K562 (cell line): Measurements from ENCODE around the gene OR51G1. TPM values are rescaled to one million over a fixed set of nuclear protein-coding genes. Genes with fewer than 3 reads are reported as not detected.

ENCODE experiments used
- ATAC-seq: fragments of 200-7000 bp; cut with Tn5 transposase; 3 replicates; pipeline ENCODE4 v1.9.1; 2020; ENCODE audit warnings: moderate library complexity
- Bru-seq: library from RNA; stranded (reverse); fragments of 400-500 nt; gene quantifications from one replicate; lab custom pipeline; 2021; lab: Mats Ljungman, UMichigan
- BruChase-seq, 2 experiments: library from RNA; stranded (reverse); fragments of 400-500 nt; gene quantifications; one replicate each; lab custom pipeline; 2021; lab: Mats Ljungman, UMichigan
- BruUV-seq: library from RNA; stranded (reverse); fragments of 400-500 nt; replicated peaks from 2 replicates; lab custom pipeline; 2021; lab: Mats Ljungman, UMichigan
- CTCF ChIA-PET: fragments of 300-600 bp; formaldehyde crosslinking; extraction: SDS; loops from one replicate; lab custom pipeline; 2021; ENCODE audit warnings: low intra/inter-chr PET ratio; lab: Yijun Ruan, JAX
- POLR2A ChIA-PET: fragments of 300-600, 350-650 bp; sonication (Branson Sonifier 250); formaldehyde crosslinking; extraction: SDS; loops from one replicate; lab custom pipeline; 2021; ENCODE audit warnings: antibody characterized with exemption, inconsistent platforms; lab: Yijun Ruan, JAX
- DNase-seq, 4 experiments: peaks; one replicate each; pipeline versions ENCODE4 v3.0.0 to v3.0.0-alpha.2; 2011 to 2018; ENCODE audit warnings: low spot score in 3 of 4, mixed read lengths in 3 of 4; ENCODE audit errors: extremely low read depth in 1 of 4
- FAIRE-seq: peaks from 2 replicates; lab custom pipeline; 2011; peaks lifted over from hg19 to GRCh38; lab: Jason Lieb, UNC
- H2AFZ ChIP-seq: 2 replicates; pipeline ENCODE4 v1.6.0; 2011; ENCODE audit warnings: low read depth, low read length, control low read depth, inconsistent platforms
- H3K27ac ChIP-seq: fragments of 200-600 bp; 3 replicates; pipeline ENCODE4 v1.8.0; 2011; ENCODE audit warnings: low read depth, mild to moderate bottlenecking, control low read depth, inconsistent platforms, low read length, moderate library complexity, mixed read lengths; ENCODE audit errors: extremely low read depth
- H3K27me3 ChIP-seq, 2 experiments: fragments of 300-600 bp in 1 of 2; 2 replicates in 1 of 2; 3 replicates in 1 of 2; pipeline versions ENCODE4 v1.6.0 to v1.8.0; 2011; ENCODE audit warnings: inconsistent platforms in 2 of 2, low read length in 2 of 2, mild to moderate bottlenecking in 1 of 2, mixed read lengths in 1 of 2, moderate library complexity in 1 of 2; ENCODE audit not compliant: control insufficient read depth in 2 of 2, insufficient read depth in 2 of 2
- H3K36me3 ChIP-seq: fragments of 300-600 bp; 3 replicates; pipeline ENCODE4 v1.8.0; 2011; ENCODE audit warnings: mild to moderate bottlenecking, low read length, inconsistent platforms; ENCODE audit not compliant: control insufficient read depth, insufficient read depth
- H3K4me1 ChIP-seq, 2 experiments: fragments of 200-600 bp in 1 of 2; replicated peaks in 1 of 2; 2 replicates in 1 of 2; 3 replicates in 1 of 2; pipeline versions ENCODE4 v1.5.1 to v1.8.0; 2011; ENCODE audit warnings: inconsistent platforms in 2 of 2, low read length in 2 of 2, mild to moderate bottlenecking in 1 of 2, mixed read lengths in 1 of 2, moderate library complexity in 1 of 2; ENCODE audit not compliant: control insufficient read depth in 2 of 2, insufficient read depth in 2 of 2
- H3K4me2 ChIP-seq: 2 replicates; pipeline ENCODE4 v1.6.1; 2011; ENCODE audit warnings: low read length, control low read depth, inconsistent platforms, mixed read lengths; ENCODE audit not compliant: insufficient read depth
- H3K4me3 ChIP-seq: fragments of 200-600 bp; sonication (generic), shearing (Covaris generic); 2 replicates; pipeline ENCODE4 v1.5.1; 2016; ENCODE audit warnings: control low read depth, inconsistent platforms
- H3K79me2 ChIP-seq: fragments of 200-600 bp; 3 replicates; pipeline ENCODE4 v1.8.0; 2011; ENCODE audit warnings: low read length, inconsistent platforms; ENCODE audit not compliant: control insufficient read depth, insufficient read depth
- H3K9ac ChIP-seq, 2 experiments: 2 replicates each; pipeline versions ENCODE4 v1.6.0 to v1.6.1; 2011; ENCODE audit warnings: low read depth in 2 of 2, low read length in 2 of 2, control low read depth in 1 of 2, inconsistent platforms in 1 of 2, mild to moderate bottlenecking in 1 of 2, mixed read lengths in 1 of 2; ENCODE audit not compliant: insufficient read depth in 1 of 2
- H3K9me1 ChIP-seq: one replicate; pipeline ENCODE4 v1.6.0; 2011; ENCODE audit warnings: inconsistent platforms, mild to moderate bottlenecking, low read length, moderate library complexity; ENCODE audit not compliant: control insufficient read depth, insufficient read depth
- H3K9me3 ChIP-seq: replicated peaks from 2 replicates; pipeline ENCODE4 v1.5.1; 2011; ENCODE audit warnings: low read depth, low read length, inconsistent platforms; ENCODE audit not compliant: control insufficient read depth, insufficient read depth
- H4K20me1 ChIP-seq: replicated peaks from 2 replicates; pipeline ENCODE4 v1.6.1; 2011; ENCODE audit warnings: low read length, inconsistent platforms, mixed read lengths; ENCODE audit not compliant: control insufficient read depth, insufficient read depth
- DNMT1 ChIP-seq: fragments of 450-650 bp; IDR thresholded peaks from 2 replicates; pipeline ENCODE4 v1.6.1; 2016; ENCODE audit warnings: antibody characterized with exemption, mild to moderate bottlenecking
- FOXP1 ChIP-seq: sonication (generic); formaldehyde crosslinking; IDR thresholded peaks from 2 replicates; pipeline ENCODE4 v1.8.0; 2022; ENCODE audit warnings: mild to moderate bottlenecking, missing genetic modification reagents
- HNRNPLL ChIP-seq: fragments of 200-400 bp; formaldehyde crosslinking; IDR thresholded peaks from 2 replicates; pipeline ENCODE4 v1.6.1; 2017; ENCODE audit warnings: low read length, low read depth, mild to moderate bottlenecking; ENCODE audit not compliant: poor library complexity, severe bottlenecking
- MNT ChIP-seq, 2 experiments: fragments of 450-650 bp; conservative IDR thresholded peaks; 2 replicates each; pipeline ENCODE4 v1.6.1; 2017; ENCODE audit warnings: mild to moderate bottlenecking in 2 of 2, moderate library complexity in 2 of 2
- MTA1 ChIP-seq: fragments of 450-650 bp; IDR thresholded peaks from 2 replicates; pipeline ENCODE4 v1.6.1; 2017; ENCODE audit warnings: borderline replicate concordance
- MXD1 ChIP-seq: fragments of 250-450 bp; sonication (Bioruptor Pico); IDR thresholded peaks from 2 replicates; pipeline ENCODE4 v1.8.0; 2021; ENCODE audit warnings: borderline replicate concordance, mild to moderate bottlenecking, moderate library complexity; ENCODE audit not compliant: poor library complexity, severe bottlenecking
- NR2C2 ChIP-seq, 2 experiments: fragments of 200-800 bp in 1 of 2; sonication (Bioruptor generic) in 1 of 2; sonication (generic) in 1 of 2; formaldehyde crosslinking in 1 of 2; IDR thresholded peaks; 2 replicates each; pipeline versions ENCODE4 v1.6.1 to v1.8.0; 2016 to 2022; ENCODE audit warnings: mild to moderate bottlenecking in 1 of 2, missing compliant biosample characterization in 1 of 2, missing genetic modification characterization in 1 of 2, missing genetic modification reagents in 1 of 2
- PML ChIP-seq: IDR thresholded peaks from 2 replicates; pipeline ENCODE4 v1.6.1; 2012; ENCODE audit warnings: low read length, inconsistent platforms
- PTBP1 ChIP-seq: fragments of 200-400 bp; formaldehyde crosslinking; IDR thresholded peaks from 2 replicates; pipeline ENCODE4 v1.6.1; 2017; ENCODE audit warnings: low read depth, low read length
- PURB ChIP-seq: sonication (generic); formaldehyde crosslinking; IDR thresholded peaks from 2 replicates; pipeline ENCODE4 v1.9.0; 2021; ENCODE audit warnings: low read depth, mild to moderate bottlenecking, missing genetic modification reagents
- RBM14 ChIP-seq: fragments of 200-400 bp; formaldehyde crosslinking; IDR thresholded peaks from 2 replicates; pipeline ENCODE4 v1.6.1; 2018; ENCODE audit warnings: low read depth, mild to moderate bottlenecking, low read length, moderate library complexity, borderline replicate concordance; ENCODE audit not compliant: insufficient read depth
- SREBF2 ChIP-seq: sonication (generic); formaldehyde crosslinking; IDR thresholded peaks from 2 replicates; pipeline ENCODE4 v1.4.0; 2020; ENCODE audit warnings: mild to moderate bottlenecking, missing genetic modification reagents
- ZBTB12 ChIP-seq: fragments of 250-450 bp; sonication (Bioruptor Pico); IDR thresholded peaks from 2 replicates; pipeline ENCODE4 v1.4.0; 2020
- ZNF121 ChIP-seq: sonication (generic); formaldehyde crosslinking; conservative IDR thresholded peaks from 2 replicates; pipeline ENCODE4 v1.8.0; 2022; ENCODE audit warnings: missing genetic modification reagents
- ZNF143 ChIP-seq: sonication (generic); formaldehyde crosslinking; IDR thresholded peaks from 2 replicates; pipeline ENCODE4 v1.9.0; 2022; ENCODE audit warnings: mild to moderate bottlenecking, missing genetic modification reagents
- ZNF347 ChIP-seq: fragments of 450-650 bp; formaldehyde crosslinking; IDR thresholded peaks from 2 replicates; pipeline ENCODE4 v1.4.0; 2020; ENCODE audit warnings: low read depth, mild to moderate bottlenecking, moderate library complexity
- whole genome bisulfite sequencing: fragments of 100-300 bp; shearing (Covaris generic); methylation state at CpG from one replicate; pipeline ENCODE4 v1.1.6; 2016; ENCODE audit warnings: low coverage, mixed read lengths; ENCODE audit not compliant: insufficient coverage; ENCODE audit errors: missing lambda C conversion rate; 5-methylcytosine and 5-hydroxymethylcytosine counted together
- in situ Hi-C: fragments of 300-500 bp; cut with MboI; formaldehyde crosslinking; loops from 4 replicates; pipeline ENCODE4 v1.15.0; 2018; ENCODE audit warnings: inconsistent platforms, mixed read lengths
- intact Hi-C: fragments of 100-400 bp; cut with micrococcal nuclease; formaldehyde crosslinking; loops from 2 replicates; pipeline ENCODE4 v1.14.2; 2022
- long read RNA-seq, 3 experiments: library from polyadenylated mRNA in 2 of 3; library from RNA in 1 of 3; unstranded in 2 of 3; stranded (forward) in 1 of 3; transcript quantifications; one replicate each; pipeline ENCODE4 v2.0.0, GENCODE V29; 2019 to 2022
- polyA minus RNA-seq, 3 experiments: library from RNA; depleted of rRNA, polyadenylated mRNA; stranded (reverse); fragments of >200 nt; gene quantifications; 2 replicates each; pipeline ENCODE4 v1.2.3, GENCODE V29; 2011
- polyA plus RNA-seq, 8 experiments: library from polyadenylated mRNA; depleted of rRNA in 4 of 8; stranded (reverse) in 5 of 8; unstranded in 3 of 8; fragments of >200 nt; fragmentation: Nextera tagmentation in 2 of 8; fragmentation: Illumina TruSeq in 1 of 8; extraction: Ambion mirVana in 2 of 8; extraction: Trizol in 1 of 8; gene quantifications; 2 replicates each; pipeline versions ENCODE4 v1.2.1 to v1.2.3, GENCODE V29; 2011 to 2014; ENCODE audit warnings: inconsistent platforms in 1 of 8, missing spikeins in 1 of 8
- total RNA-seq, 7 experiments: library from RNA; depleted of rRNA in 6 of 7; stranded (reverse); fragments of >200 nt in 6 of 7; fragmentation: Illumina TruSeq in 2 of 7; extraction: Trizol in 2 of 7; gene quantifications; 2 replicates each; pipeline versions ENCODE4 v1.2.1 to v1.2.3, GENCODE V29; 2011 to 2021; ENCODE audit warnings: low replicate concordance in 1 of 7

The OR51G1 gene
- total RNA-seq (2011; cell fraction: chromatin; rRNA removed; ENCODE audit: low replicate concordance): not detected in 2 replicates
- not detected in 2 replicates for total RNA-seq (2011; cell fraction: nucleolus; rRNA removed)
- not detected in 2 replicates for total RNA-seq (2011; cell fraction: nucleoplasm; rRNA removed)
- total RNA-seq (2014; rRNA removed): not detected in 2 replicates
- total RNA-seq (2014; rRNA removed; fragmentation: Illumina TruSeq; extraction: Trizol): not detected in 2 replicates
- not detected in 2 replicates for total RNA-seq (2015; rRNA removed; fragmentation: Illumina TruSeq; extraction: Trizol)
- total RNA-seq (2021): not detected in 2 replicates
- not detected in 2 replicates for polyA plus RNA-seq (2011; rRNA removed)
- not detected in 2 replicates for polyA plus RNA-seq (2011; cell fraction: cytosol; rRNA removed)
- polyA plus RNA-seq (2011; cell fraction: nucleus; rRNA removed): not detected in 2 replicates
- polyA plus RNA-seq (2012): not detected in 2 replicates
- not detected in 2 replicates for polyA plus RNA-seq (2014; fragmentation: Illumina TruSeq; extraction: Trizol)
- polyA plus RNA-seq (2014; fragmentation: Nextera tagmentation; extraction: Ambion mirVana): not detected
- not detected in 2 replicates for polyA plus RNA-seq (2014; rRNA removed)
- not detected in 2 replicates for polyA minus RNA-seq (2011; rRNA and poly(A)+ RNA removed)
- not detected in 2 replicates for polyA minus RNA-seq (2011; cell fraction: cytosol; rRNA and poly(A)+ RNA removed)
- not detected in 2 replicates for polyA minus RNA-seq (2011; cell fraction: nucleus; rRNA and poly(A)+ RNA removed)
- Bru-seq, nascent RNA: not detected
- BruChase-seq, experiment 1, labeled RNA remaining after a 2-hour chase: not detected
- BruChase-seq, experiment 2, labeled RNA remaining after a 6-hour chase: not detected
- long read RNA-seq, experiment 1: 0 reads
- long read RNA-seq, experiment 2: 0 reads
- long read RNA-seq, experiment 3: 0 reads

- Histone ChIP-seq H3K4me2 (no peak within 1 kb of the TSS), H3K4me1 (no peaks in the 10 kb centered on the region), H3K36me3 (no peaks in the 10 kb centered on the region), H3K79me2 (no peaks in the 10 kb centered on the region), H3K4me3 (no peak within 1 kb of the TSS), H4K20me1 (no peaks in the 10 kb centered on the region), H3K27me3 (peaks cover 2 to 9% of the 10 kb centered on the region in 2 experiments), H2AFZ (no peak within 1 kb of the TSS), H3K9me3 (no peaks in the 10 kb centered on the region), H3K9ac (no peak within 1 kb of the TSS), H3K27ac (no peak within 1 kb of the TSS), H3K9me1 (no peaks in the 10 kb centered on the region)
- intact Hi-C loops (loop anchor here (10.0 kb wide), 1 partner anchor 289 kb away; the partner anchor contains the start of gene OR51D1), in situ Hi-C loops (no loop called here)
- ATAC-seq: no peak
- no peak for FAIRE-seq
- CTCF ChIA-PET: no interaction called here
- BruUV-seq: no TSS peak
- WGBS: 0% methylated on average over 1 of the region's 1 CpG
- no peak for DNase-seq
- POLR2A ChIA-PET: interaction anchor here (0.7 kb wide), 1 partner anchor 53 kb away, joined by 3 read pairs; no protein-coding TSS in a partner anchor
- TF ChIP-seq MTA1 (no peak), ZNF347 (CRISPR knock-in tag) (no peak), PTBP1 (no peak), HNRNPLL (no peak), ZNF121 (no peak), RBM14 (no peak), MNT (conservative IDR thresholded peaks at IDR 0.05) (no peak), MXD1 (no peak), FOXP1 (CRISPR knock-in tag) (no peak), NR2C2 (CRISPR knock-in tag; IDR thresholded peaks at IDR 0.05) (no peak), NR2C2 (tag; IDR thresholded peaks at IDR 0.05) (no peak), DNMT1 (no peak), PML (no peak), SREBF2 (CRISPR knock-in tag) (no peak), PURB (CRISPR knock-in tag) (no peak), ZBTB12 (CRISPR knock-in tag) (no peak), ZNF143 (CRISPR knock-in tag) (no peak)
These were observed at the start of gene OR51G1 for GRCh38 chr11:4924239-4924638. Gene OR51G1, minus strand, starts transcription at chr11:4924339. Its CDS starts 0 bp downstream, at chr11:4924339.
